C4-2B (cell line): ENCODE data around the gene MRPS6.

Experiments
- ZFX ChIP-seq: fragments of 450-650 bp; IDR thresholded peaks from 2 replicates; pipeline ENCODE4 v1.6.1; 2017
- TF ChIP-seq, protein P1 (sequence below): fragments of 450-650 bp; conservative IDR thresholded peaks from 2 replicates; pipeline ENCODE4 v1.5.1; 2017; ENCODE audit warnings: mild to moderate bottlenecking

DNA sequence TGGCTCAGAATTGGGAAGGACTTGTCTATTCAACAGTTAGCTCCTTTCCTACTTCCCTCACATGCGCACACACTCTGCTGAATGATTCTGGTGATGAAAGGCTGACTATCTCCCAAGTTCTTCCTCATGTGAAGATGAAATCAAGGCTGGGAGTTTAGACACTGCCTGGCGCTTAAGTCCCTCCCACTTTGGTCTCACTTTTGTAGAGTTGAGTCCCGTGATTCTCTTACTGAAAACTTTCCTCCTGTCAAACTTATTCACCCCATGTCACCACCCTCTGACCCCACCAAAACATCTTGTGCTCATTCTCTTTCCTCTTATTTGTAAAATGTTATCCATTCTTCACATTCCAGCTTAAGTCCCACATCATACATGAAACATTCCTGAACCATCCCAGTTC lies 8.4 kb upstream of the MRPS6 start:
- TF ChIP-seq, protein P1, sequence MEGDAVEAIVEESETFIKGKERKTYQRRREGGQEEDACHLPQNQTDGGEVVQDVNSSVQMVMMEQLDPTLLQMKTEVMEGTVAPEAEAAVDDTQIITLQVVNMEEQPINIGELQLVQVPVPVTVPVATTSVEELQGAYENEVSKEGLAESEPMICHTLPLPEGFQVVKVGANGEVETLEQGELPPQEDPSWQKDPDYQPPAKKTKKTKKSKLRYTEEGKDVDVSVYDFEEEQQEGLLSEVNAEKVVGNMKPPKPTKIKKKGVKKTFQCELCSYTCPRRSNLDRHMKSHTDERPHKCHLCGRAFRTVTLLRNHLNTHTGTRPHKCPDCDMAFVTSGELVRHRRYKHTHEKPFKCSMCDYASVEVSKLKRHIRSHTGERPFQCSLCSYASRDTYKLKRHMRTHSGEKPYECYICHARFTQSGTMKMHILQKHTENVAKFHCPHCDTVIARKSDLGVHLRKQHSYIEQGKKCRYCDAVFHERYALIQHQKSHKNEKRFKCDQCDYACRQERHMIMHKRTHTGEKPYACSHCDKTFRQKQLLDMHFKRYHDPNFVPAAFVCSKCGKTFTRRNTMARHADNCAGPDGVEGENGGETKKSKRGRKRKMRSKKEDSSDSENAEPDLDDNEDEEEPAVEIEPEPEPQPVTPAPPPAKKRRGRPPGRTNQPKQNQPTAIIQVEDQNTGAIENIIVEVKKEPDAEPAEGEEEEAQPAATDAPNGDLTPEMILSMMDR: no peak
- TF ChIP-seq ZFX: no peak
